HCT116 (cell line): ENCODE data around the gene N4BP3. TPM values are rescaled to one million over a fixed set of nuclear protein-coding genes. Genes with fewer than 3 reads are reported as not detected.

Experiments used
- ATAC-seq: fragments of 200-7000 bp; cut with Tn5 transposase; 2 replicates; pipeline ENCODE4 v1.9.1; 2020; ENCODE audit warnings: mild to moderate bottlenecking, moderate library complexity
- Bru-seq: library from RNA; stranded (reverse); fragments of 400-500 nt; gene quantifications from one replicate; lab custom pipeline; 2021; lab: Mats Ljungman, UMichigan
- BruChase-seq, 2 experiments: library from RNA; stranded (reverse); fragments of 400-500 nt; gene quantifications; one replicate each; lab custom pipeline; 2021; lab: Mats Ljungman, UMichigan
- BruUV-seq: library from RNA; stranded (reverse); fragments of 400-500 nt; replicated peaks from 2 replicates; lab custom pipeline; 2021; lab: Mats Ljungman, UMichigan
- CTCF ChIA-PET: fragments of 300-600 bp; sonication (Branson Sonifier 250); formaldehyde crosslinking; loops from one replicate; lab custom pipeline; 2021; ENCODE audit warnings: antibody characterized with exemption; lab: Charles Lee
- POLR2A ChIA-PET: fragments of 300-600, 350-600 bp; sonication (Branson Sonifier 250); formaldehyde crosslinking; loops from one replicate; lab custom pipeline; 2021; ENCODE audit warnings: antibody characterized with exemption; lab: Charles Lee
- RAD21 ChIA-PET, 2 experiments: fragments of 300-600 bp; sonication (Branson Sonifier 250); formaldehyde crosslinking; loops; one replicate each; lab custom pipeline; 2023; ENCODE audit warnings: low total read pairs in 2 of 2; ENCODE audit not compliant: uncharacterized antibody in 2 of 2, unreplicated experiment in 2 of 2, low non-redundant PET in 1 of 2; lab: Charles Lee
- DNase-seq: peaks from one replicate; pipeline ENCODE4 v3.0.0-alpha.2; 2010; ENCODE audit warnings: low read depth, low spot score
- H2AFZ ChIP-seq: fragments of 200-600 bp; shearing (Covaris generic), sonication (generic); 2 replicates; pipeline ENCODE4 v1.6.1; 2017; ENCODE audit warnings: low read depth, mixed run types, mixed read lengths, antibody characterized with exemption, low read length; ENCODE audit not compliant: poor library complexity, severe bottlenecking
- H3K27ac ChIP-seq: 2 replicates; pipeline ENCODE4 v1.5.1; 2012; ENCODE audit warnings: low read depth, low read length
- H3K27me3 ChIP-seq: fragments of 200-600 bp; sonication (generic); 2 replicates; pipeline ENCODE4 v1.6.1; 2016; ENCODE audit warnings: mixed run types, low read length, mixed read lengths; ENCODE audit not compliant: insufficient read depth
- H3K36me3 ChIP-seq, 2 experiments: fragments of 200-500 bp in 1 of 2; fragments of 200-600 bp in 1 of 2; sonication (Bioruptor generic) in 1 of 2; sonication (generic) in 1 of 2; 2 replicates each; pipeline versions ENCODE4 v1.5.1 to v1.6.1; 2014 to 2016; ENCODE audit warnings: low read length in 2 of 2, inconsistent platforms in 1 of 2, mixed read lengths in 1 of 2, mixed run types in 1 of 2; ENCODE audit not compliant: insufficient read depth in 2 of 2, control insufficient read depth in 1 of 2
- H3K4me1 ChIP-seq, 2 experiments: fragments of 200-600 bp in 1 of 2; sonication (generic) in 1 of 2; 2 replicates each; pipeline versions ENCODE4 v1.5.1 to v1.6.1; 2012 to 2017; ENCODE audit warnings: low read length in 2 of 2, inconsistent platforms in 1 of 2, mild to moderate bottlenecking in 1 of 2, mixed read lengths in 1 of 2, mixed run types in 1 of 2, moderate library complexity in 1 of 2; ENCODE audit not compliant: insufficient read depth in 2 of 2, control insufficient read depth in 1 of 2
- H3K4me2 ChIP-seq: fragments of 200-600 bp; sonication (generic); 2 replicates; pipeline ENCODE4 v1.6.1; 2017; ENCODE audit warnings: mixed run types, low read length, mixed read lengths
- H3K4me3 ChIP-seq, 2 experiments: fragments of 200-600 bp in 1 of 2; sonication (generic) in 1 of 2; replicated peaks in 1 of 2; 2 replicates each; pipeline ENCODE4 v1.5.1; 2011 to 2016; ENCODE audit warnings: low read length in 2 of 2, control low read depth in 1 of 2, low read depth in 1 of 2, mild to moderate bottlenecking in 1 of 2, mixed read lengths in 1 of 2, mixed run types in 1 of 2
- H3K79me2 ChIP-seq: fragments of 200-600 bp; sonication (generic); 2 replicates; pipeline ENCODE4 v1.6.1; 2017; ENCODE audit warnings: mild to moderate bottlenecking, mixed run types, low read length, moderate library complexity, mixed read lengths; ENCODE audit not compliant: insufficient read depth
- H3K9ac ChIP-seq: fragments of 200-600 bp; sonication (generic); 2 replicates; pipeline ENCODE4 v1.6.1; 2016; ENCODE audit warnings: low read length, mixed read lengths
- H3K9me2 ChIP-seq: fragments of 200-600 bp; sonication (generic), shearing (Covaris generic); 2 replicates; pipeline ENCODE4 v1.6.1; 2017; ENCODE audit warnings: mixed run types, mild to moderate bottlenecking, moderate library complexity; ENCODE audit not compliant: insufficient read depth
- H3K9me3 ChIP-seq, 2 experiments: fragments of 200-500 bp in 1 of 2; fragments of 200-600 bp in 1 of 2; sonication (Bioruptor generic) in 1 of 2; sonication (generic) in 1 of 2; 2 replicates each; pipeline ENCODE4 v1.6.1; 2014 to 2017; ENCODE audit warnings: low read length in 2 of 2, mixed read lengths in 2 of 2, inconsistent platforms in 1 of 2, low read depth in 1 of 2, mild to moderate bottlenecking in 1 of 2, mixed run types in 1 of 2, moderate library complexity in 1 of 2; ENCODE audit not compliant: control insufficient read depth in 1 of 2, insufficient read depth in 1 of 2
- H4K20me1 ChIP-seq: fragments of 200-600 bp; sonication (generic), shearing (Covaris generic); 2 replicates; pipeline ENCODE4 v1.6.1; 2017; ENCODE audit warnings: mixed run types, mild to moderate bottlenecking, moderate library complexity; ENCODE audit not compliant: insufficient read depth
- ATF3 ChIP-seq: IDR thresholded peaks from 2 replicates; pipeline ENCODE4 v1.6.1; 2012
- CBX3 ChIP-seq: IDR thresholded peaks from 2 replicates; pipeline ENCODE4 v1.6.1; 2012; ENCODE audit warnings: low read depth
- CTCF ChIP-seq, 3 experiments: fragments of 200-600 bp in 1 of 3; sonication (generic) in 1 of 3; IDR thresholded peaks in 2 of 3; conservative IDR thresholded peaks in 1 of 3; 2 replicates each; pipeline ENCODE4 v1.5.1; 2012 to 2017; ENCODE audit warnings: low read depth in 2 of 3, low read length in 2 of 3, antibody characterized with exemption in 1 of 3, borderline replicate concordance in 1 of 3, control low read depth in 1 of 3, mild to moderate bottlenecking in 1 of 3, mixed read lengths in 1 of 3, mixed run types in 1 of 3, moderate library complexity in 1 of 3; ENCODE audit not compliant: insufficient read depth in 1 of 3
- EGR1 ChIP-seq: IDR thresholded peaks from 2 replicates; pipeline ENCODE4 v1.6.1; 2012; ENCODE audit warnings: low read depth
- ELF1 ChIP-seq: IDR thresholded peaks from 2 replicates; pipeline ENCODE4 v1.6.1; 2012; ENCODE audit warnings: low read depth, borderline replicate concordance
- EZH2 ChIP-seq: fragments of 200-600 bp; sonication (generic); IDR thresholded peaks from 2 replicates; pipeline ENCODE4 v1.6.1; 2017; ENCODE audit warnings: antibody characterized with exemption, mixed run types
- EZH2phosphoT487 ChIP-seq: fragments of 200-600 bp; IDR thresholded peaks from 2 replicates; pipeline ENCODE4 v1.6.1; 2018; ENCODE audit warnings: antibody characterized with exemption, borderline replicate concordance
- FOSL1 ChIP-seq: IDR thresholded peaks from 2 replicates; pipeline ENCODE4 v1.6.1; 2012; ENCODE audit warnings: low read depth
- JUND ChIP-seq: IDR thresholded peaks from 2 replicates; pipeline ENCODE4 v1.6.1; 2012
- POLR2AphosphoS5 ChIP-seq: IDR thresholded peaks from 2 replicates; pipeline ENCODE4 v1.6.1; 2011; ENCODE audit warnings: mild to moderate bottlenecking, low read depth, low read length, moderate library complexity
- RAD21 ChIP-seq: IDR thresholded peaks from 2 replicates; pipeline ENCODE4 v1.6.1; 2012; ENCODE audit warnings: low read depth, mild to moderate bottlenecking
- REST ChIP-seq: IDR thresholded peaks from 2 replicates; pipeline ENCODE4 v1.6.1; 2012; ENCODE audit warnings: low read depth
- SP1 ChIP-seq: IDR thresholded peaks from 2 replicates; pipeline ENCODE4 v1.6.1; 2012; ENCODE audit warnings: low read depth
- SRF ChIP-seq: IDR thresholded peaks from 2 replicates; pipeline ENCODE4 v1.6.1; 2012; ENCODE audit warnings: low read depth
- YY1 ChIP-seq: IDR thresholded peaks from 2 replicates; pipeline ENCODE4 v1.6.1; 2011; ENCODE audit warnings: low read length, low read depth, moderate library complexity, mild to moderate bottlenecking; ENCODE audit not compliant: insufficient replicate concordance; ENCODE audit errors: extremely low read depth
- ZBTB33 ChIP-seq: IDR thresholded peaks from 2 replicates; pipeline ENCODE4 v1.6.1; 2011; ENCODE audit warnings: mild to moderate bottlenecking, low read length, moderate library complexity; ENCODE audit not compliant: insufficient replicate concordance; ENCODE audit errors: extremely low read depth
- ZFX ChIP-seq: fragments of 450-650 bp; IDR thresholded peaks from 2 replicates; pipeline ENCODE4 v1.6.1; 2017
- intact Hi-C: fragments of 100-400 bp; cut with micrococcal nuclease; formaldehyde crosslinking; loops from 2 replicates; pipeline ENCODE4 v1.10.0; 2022
- long read RNA-seq: library from polyadenylated mRNA; unstranded; transcript quantifications from one replicate; pipeline ENCODE4 v2.0.0, GENCODE V29; 2021; ENCODE audit not compliant: unreplicated experiment
- polyA plus RNA-seq: library from polyadenylated mRNA; unstranded; fragments of >200 nt; gene quantifications from 2 replicates; pipeline ENCODE4 v1.2.1, GENCODE V29; 2012; ENCODE audit warnings: missing spikeins
- total RNA-seq: library from RNA; stranded (reverse); gene quantifications from one replicate; pipeline ENCODE4 v1.2.1, GENCODE V29; 2021; ENCODE audit not compliant: unreplicated experiment

N4BP3 gene
- total RNA-seq (5.2 TPM), Bru-seq, nascent RNA (percentile 43 among the genes with signal in this experiment), BruChase-seq, experiment 1, labeled RNA remaining after a 6-hour chase (percentile 49 among the genes with signal in this experiment), BruChase-seq, experiment 2, labeled RNA remaining after a 2-hour chase (percentile 58 among the genes with signal in this experiment)
- polyA plus RNA-seq, result 2.8 and 2.9 TPM in 2 replicates
- long read RNA-seq, full-length matches to known transcripts, result 13 of 21 reads
- long read RNA-seq, partial matches to known transcripts, result 1 of 21 reads
- long read RNA-seq, other reads (novel, unspliced or antisense), result 7 of 21 reads

- ChIA-PET CTCF (interaction anchor here (1.1 kb wide), 1 partner anchor 23 kb away, joined by 3 read pairs; no protein-coding TSS in a partner anchor), RAD21 (no interaction called here), POLR2A (no interaction called here)
- peak; percentile 84 for ATAC-seq
- no peaks in the 10 kb centered on the region for H3K9me3 ChIP-seq
- peak within 1 kb of the TSS; percentile 71 for H3K9ac ChIP-seq
- no peaks in the 10 kb centered on the region for H3K27me3 ChIP-seq
- peak within 1 kb of the TSS; percentile 56 for H2AFZ ChIP-seq
- peak; percentile 47 for DNase-seq
- peaks cover 18 to 35% of the 10 kb centered on the region in 2 experiments for H3K4me1 ChIP-seq
- intact Hi-C loops, result loop anchor here (1.0 kb wide), 1 partner anchor 18 kb away; the partner anchor contains the start of gene RMND5B
- H3K36me3 ChIP-seq, result no peaks in the 10 kb centered on the region
- peak within 1 kb of the TSS; percentile 60 for H3K27ac ChIP-seq
- H3K4me3 ChIP-seq, result peak within 1 kb of the TSS; percentile 63 to 76
- H3K4me2 ChIP-seq, result peak within 1 kb of the TSS; percentile 96
- no peaks in the 10 kb centered on the region for H4K20me1 ChIP-seq
- H3K79me2 ChIP-seq, result peaks cover 13% of the 10 kb centered on the region; the same call in 1 of the 2 replicates
- no peaks in the 10 kb centered on the region for H3K9me2 ChIP-seq
- no TSS peak for BruUV-seq
- TF ChIP-seq ELF1 (no peak), RAD21 (no peak), REST (no peak), SRF (no peak), POLR2AphosphoS5 (peak; percentile 76), YY1 (peak; percentile 46), JUND (no peak), CTCF (IDR thresholded peaks at IDR 0.05 in 2 of 3, conservative IDR thresholded peaks at IDR 0.05 in 1 of 3; ENCODE audit: borderline replicate concordance in 1 of 3, insufficient read depth in 1 of 3, low read depth in 2 of 3, low read length in 2 of 3) (no peak), EZH2phosphoT487 (no peak), EGR1 (peak; percentile 65; the same call in 1 of the 2 replicates), ZFX (no peak), ZBTB33 (no peak), FOSL1 (no peak), EZH2 (no peak), ATF3 (no peak), CBX3 (no peak; the same call in 1 of the 2 replicates), SP1 (no peak; the same call in 1 of the 2 replicates)
Measured at GRCh38 chr5:178113141-178113787, at the start of gene N4BP3. N4BP3 (plus strand) TSS chr5:178113532; CDS start chr5:178119584, 6,052 bp downstream.
